Fibroblast of mammary gland (primary cell): ENCODE results near the gene ABLIM1.

Source experiments
- DNase-seq: peaks from one replicate; pipeline ENCODE4 v3.0.0-alpha.2; 2010; ENCODE audit warnings: low read depth
- H3K4me3 ChIP-seq: 2 replicates; pipeline ENCODE4 v1.5.1; 2011; ENCODE audit warnings: low read depth, mild to moderate bottlenecking, low read length, moderate library complexity; ENCODE audit not compliant: control insufficient read depth
- CTCF ChIP-seq: conservative IDR thresholded peaks from 2 replicates; pipeline ENCODE4 v1.5.1; 2011; ENCODE audit warnings: low read depth, low read length, inconsistent platforms; ENCODE audit not compliant: control insufficient read depth, insufficient read depth

ABLIM1 gene

GRCh38 chr10:114513381-114513792, 144.7 kb downstream of the ABLIM1 start:
- DNase-seq, result no peak
- no peak overlapping the region for H3K4me3 ChIP-seq

GRCh38 chr10:114511881-114512280, 146.2 kb downstream of the ABLIM1 start:
- no peak for DNase-seq
- H3K4me3 ChIP-seq, result no peak overlapping the region
- no peak for TF ChIP-seq CTCF

More at GRCh38 chr10:114513381-114513792, 144.7 kb downstream of the ABLIM1 start:
- TF ChIP-seq CTCF, result no peak

- no peak for TF ChIP-seq CTCF
- no peak overlapping the region for H3K4me3 ChIP-seq
- DNase-seq, result no peak
Observed at GRCh38 chr10:114508376-114508775, 149.7 kb downstream of the ABLIM1 start.

GRCh38 chr10:114507449-114507848, 150.6 kb downstream of the ABLIM1 start:
- DNase-seq, result no peak
- TF ChIP-seq CTCF, result no peak

GRCh38 chr10:114506871-114507385, 151.1 kb downstream of the ABLIM1 start:
- DNase-seq, result no peak
- no peak for TF ChIP-seq CTCF
- no peak overlapping the region for H3K4me3 ChIP-seq

More at GRCh38 chr10:114507449-114507848, 150.6 kb downstream of the ABLIM1 start:
- H3K4me3 ChIP-seq, result no peak overlapping the region

- DNase-seq, result peak; percentile 93
- TF ChIP-seq CTCF, result no peak
Observed at GRCh38 chr10:114504769-114505579, 153.1 kb downstream of the ABLIM1 start.

More at GRCh38 chr10:114504769-114505579, 153.1 kb downstream of the ABLIM1 start:
- no peak overlapping the region for H3K4me3 ChIP-seq
